HL-60 (cell line): ENCODE results near the gene STAC3.

Experiments
- DNase-seq, 2 experiments: peaks; one replicate each; pipeline ENCODE4 v3.0.0-alpha.2; 2010 to 2020; ENCODE audit warnings: low read depth in 1 of 2, low spot score in 1 of 2
- H3K27ac ChIP-seq: fragments of 250-450 bp; sonication (Bioruptor Pico); replicated peaks from 2 replicates; pipeline ENCODE4 v1.5.1; 2020; ENCODE audit warnings: mild to moderate bottlenecking, moderate library complexity
- H3K27me3 ChIP-seq: fragments of 250-450 bp; sonication (Bioruptor Pico); 2 replicates; pipeline ENCODE4 v1.5.1; 2021; ENCODE audit warnings: mild to moderate bottlenecking, moderate library complexity; ENCODE audit not compliant: insufficient read depth, poor library complexity, severe bottlenecking
- H3K4me3 ChIP-seq: replicated peaks from 2 replicates; pipeline ENCODE4 v1.5.1; 2011; ENCODE audit warnings: mild to moderate bottlenecking, control low read depth, low read length; ENCODE audit not compliant: insufficient read depth
- GABPA ChIP-seq: IDR thresholded peaks from 2 replicates; pipeline ENCODE4 v1.6.1; 2012; ENCODE audit warnings: low read depth
- POLR2AphosphoS5 ChIP-seq: IDR thresholded peaks from 2 replicates; pipeline ENCODE4 v1.6.1; 2012; ENCODE audit warnings: low read depth
- REST ChIP-seq: IDR thresholded peaks from 2 replicates; pipeline ENCODE4 v1.6.1; 2012; ENCODE audit warnings: low read depth; ENCODE audit not compliant: insufficient replicate concordance
- SPI1 ChIP-seq: IDR thresholded peaks from 2 replicates; pipeline ENCODE4 v1.6.1; 2012; ENCODE audit warnings: low read depth, mild to moderate bottlenecking, borderline replicate concordance
- TF ChIP-seq, protein P1 (sequence below): IDR thresholded peaks from one replicate; pipeline ENCODE4 v1.5.1; 2011; ENCODE audit warnings: low read length, control low read depth, inconsistent platforms; ENCODE audit not compliant: insufficient read depth

STAC3 gene

GRCh38 chr12:57221169-57221917, 29.6 kb downstream of the STAC3 start:
- H3K4me3 ChIP-seq, result no peak overlapping the region
- no peak overlapping the region for H3K27ac ChIP-seq
- DNase-seq, result no peak
- peaks cover 84% of the 10 kb centered on the region for H3K27me3 ChIP-seq
- TF ChIP-seq, protein P1, sequence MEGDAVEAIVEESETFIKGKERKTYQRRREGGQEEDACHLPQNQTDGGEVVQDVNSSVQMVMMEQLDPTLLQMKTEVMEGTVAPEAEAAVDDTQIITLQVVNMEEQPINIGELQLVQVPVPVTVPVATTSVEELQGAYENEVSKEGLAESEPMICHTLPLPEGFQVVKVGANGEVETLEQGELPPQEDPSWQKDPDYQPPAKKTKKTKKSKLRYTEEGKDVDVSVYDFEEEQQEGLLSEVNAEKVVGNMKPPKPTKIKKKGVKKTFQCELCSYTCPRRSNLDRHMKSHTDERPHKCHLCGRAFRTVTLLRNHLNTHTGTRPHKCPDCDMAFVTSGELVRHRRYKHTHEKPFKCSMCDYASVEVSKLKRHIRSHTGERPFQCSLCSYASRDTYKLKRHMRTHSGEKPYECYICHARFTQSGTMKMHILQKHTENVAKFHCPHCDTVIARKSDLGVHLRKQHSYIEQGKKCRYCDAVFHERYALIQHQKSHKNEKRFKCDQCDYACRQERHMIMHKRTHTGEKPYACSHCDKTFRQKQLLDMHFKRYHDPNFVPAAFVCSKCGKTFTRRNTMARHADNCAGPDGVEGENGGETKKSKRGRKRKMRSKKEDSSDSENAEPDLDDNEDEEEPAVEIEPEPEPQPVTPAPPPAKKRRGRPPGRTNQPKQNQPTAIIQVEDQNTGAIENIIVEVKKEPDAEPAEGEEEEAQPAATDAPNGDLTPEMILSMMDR, result no peak
- TF ChIP-seq GABPA (no peak), REST (no peak), POLR2AphosphoS5 (no peak), SPI1 (no peak)

DNA sequence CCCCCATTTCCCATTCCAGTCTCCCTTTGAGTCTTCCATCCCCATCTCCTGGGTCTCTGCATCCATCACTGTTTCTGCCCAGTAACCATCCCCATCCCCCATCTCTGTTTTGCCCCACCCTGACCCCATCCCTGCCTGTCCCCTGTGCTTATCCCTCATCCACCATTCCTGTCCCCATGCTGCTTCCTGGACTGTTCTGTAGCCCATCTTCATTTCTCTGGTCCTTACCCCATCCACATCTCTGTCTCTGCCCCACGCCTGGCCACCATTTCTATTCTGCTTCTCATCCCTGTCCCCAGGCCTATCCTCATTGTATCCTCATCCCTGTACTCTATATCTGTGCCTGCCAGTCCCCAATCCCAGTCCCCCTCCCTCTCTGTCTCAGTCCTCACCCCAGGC, 30.2 kb downstream of the STAC3 start:
- Histone ChIP-seq H3K27me3 (peaks cover 88% of the 10 kb centered on the region), H3K27ac (no peak overlapping the region), H3K4me3 (no peak overlapping the region)
- DNase-seq, result no peak
- TF ChIP-seq POLR2AphosphoS5 (no peak), SPI1 (no peak), REST (no peak), GABPA (no peak)
- TF ChIP-seq, protein P1, result no peak

- Histone ChIP-seq H3K27me3 (peaks cover 89% of the 10 kb centered on the region), H3K27ac (no peak overlapping the region), H3K4me3 (no peak overlapping the region)
- no peak for DNase-seq
- TF ChIP-seq POLR2AphosphoS5, result no peak
- no peak for TF ChIP-seq SPI1
- TF ChIP-seq REST, result no peak
- no peak for TF ChIP-seq GABPA
- TF ChIP-seq, protein P1, result no peak
Observed at GRCh38 chr12:57219993-57220754, 30.8 kb downstream of the STAC3 start.
